HG03095 (cell line): ENCODE results near the gene HECTD2.
"Not testable (repeated sequence)": the region's sequence is repeated elsewhere in the genome, so short reads cannot be mapped to it uniquely, and the experiment has no call there.

Experiments
- ATAC-seq: cut with Tn5 transposase; IDR thresholded peaks from one replicate; pipeline ENCODE4 v1.9.1; 2021; ENCODE audit warnings: moderate library complexity; ENCODE audit not compliant: unreplicated experiment

Gene HECTD2

GRCh38 chr10:91536111-91536510, 126.0 kb downstream of the HECTD2 start:
- no peak for ATAC-seq

GRCh38 chr10:91536733-91537132, 126.6 kb downstream of the HECTD2 start:
- ATAC-seq = no peak

GRCh38 chr10:91537614-91538383, 127.7 kb downstream of the HECTD2 start:
- ATAC-seq = no peak

- ATAC-seq = no peak
Observed at GRCh38 chr10:91539930-91540329, 129.8 kb downstream of the HECTD2 start.

- ATAC-seq = no peak
Observed at GRCh38 chr10:91540733-91541132, 130.6 kb downstream of the HECTD2 start.

GRCh38 chr10:91541481-91541880, 131.3 kb downstream of the HECTD2 start:
- ATAC-seq = no peak

GRCh38 chr10:91545384-91545783, 135.2 kb downstream of the HECTD2 start:
- no peak for ATAC-seq

- no peak for ATAC-seq
Observed at GRCh38 chr10:91545838-91546237, 135.7 kb downstream of the HECTD2 start.

- no peak for ATAC-seq
Observed at GRCh38 chr10:91549262-91549661, 139.1 kb downstream of the HECTD2 start.

GRCh38 chr10:91550021-91550420, 139.9 kb downstream of the HECTD2 start:
- no peak for ATAC-seq

GRCh38 chr10:91551856-91552255, 141.7 kb downstream of the HECTD2 start:
- ATAC-seq = no peak

- no peak for ATAC-seq
Observed at GRCh38 chr10:91552274-91553095, 142.3 kb downstream of the HECTD2 start.

GRCh38 chr10:91555455-91555854, 145.3 kb downstream of the HECTD2 start:
- no peak for ATAC-seq

- no peak for ATAC-seq
Observed at GRCh38 chr10:91556691-91557566, 146.8 kb downstream of the HECTD2 start.

GRCh38 chr10:91557651-91558111, 147.5 kb downstream of the HECTD2 start:
- ATAC-seq = no peak

- no peak for ATAC-seq
Observed at GRCh38 chr10:91558473-91558872, 148.3 kb downstream of the HECTD2 start.

- ATAC-seq = no peak
Observed at GRCh38 chr10:91559169-91559568, 149.0 kb downstream of the HECTD2 start.

GRCh38 chr10:91559750-91560149, 149.6 kb downstream of the HECTD2 start:
- no peak for ATAC-seq

- not testable (repeated sequence) for ATAC-seq
Observed at GRCh38 chr10:91560827-91561226, 150.7 kb downstream of the HECTD2 start.

GRCh38 chr10:91562839-91563581, 152.9 kb downstream of the HECTD2 start:
- ATAC-seq = no peak
